HEK293 (cell line): ENCODE results near the gene SMR3B.

Experiments used
- CTCF ChIA-PET: fragments of 350-600 bp; formaldehyde crosslinking; extraction: SDS; loops from one replicate; lab custom pipeline; 2021; ENCODE audit warnings: antibody characterized with exemption; lab: Yijun Ruan, JAX
- POLR2A ChIA-PET: fragments of 300-600 bp; formaldehyde crosslinking; extraction: SDS; loops from one replicate; lab custom pipeline; 2020; ENCODE audit warnings: antibody characterized with exemption, inconsistent platforms; lab: Yijun Ruan, JAX
- H3K27ac ChIP-seq: fragments of 200-500 bp; sonication (Bioruptor generic); 2 replicates; pipeline ENCODE4 v1.5.1; 2014; ENCODE audit warnings: low read depth, low read length, control low read depth, inconsistent platforms; ENCODE audit errors: extremely low read depth
- H3K36me3 ChIP-seq, 2 experiments: fragments of 200-500 bp in 1 of 2; sonication (Bioruptor generic) in 1 of 2; 1 replicate in 1 of 2; 2 replicates in 1 of 2; pipeline ENCODE4 v1.5.1; 2014 to 2017; ENCODE audit warnings: inconsistent platforms in 2 of 2, low read length in 2 of 2; ENCODE audit not compliant: control insufficient read depth in 2 of 2, insufficient read depth in 1 of 2
- H3K4me1 ChIP-seq: fragments of 200-500 bp; sonication (Bioruptor generic); 2 replicates; pipeline ENCODE4 v1.5.1; 2014; ENCODE audit warnings: mild to moderate bottlenecking, low read length, inconsistent platforms; ENCODE audit not compliant: control insufficient read depth, insufficient read depth
- H3K4me3 ChIP-seq: 2 replicates; pipeline ENCODE4 v1.5.1; 2011; ENCODE audit warnings: low read depth, mild to moderate bottlenecking, control low read depth, low read length, moderate library complexity
- H3K9me3 ChIP-seq: fragments of 200-500 bp; sonication (Bioruptor generic); 2 replicates; pipeline ENCODE4 v1.5.1; 2014; ENCODE audit warnings: low read depth, low read length, inconsistent platforms; ENCODE audit not compliant: control insufficient read depth, insufficient read depth
- GFI1B ChIP-seq: fragments of 450-650 bp; formaldehyde crosslinking; IDR thresholded peaks from 2 replicates; pipeline ENCODE4 v1.5.1; 2016; ENCODE audit warnings: missing biosample characterization, missing genetic modification characterization
- KLF1 ChIP-seq: fragments of 450-650 bp; formaldehyde crosslinking; IDR thresholded peaks from 2 replicates; pipeline ENCODE4 v1.5.1; 2016; ENCODE audit warnings: missing biosample characterization, missing genetic modification characterization
- KLF7 ChIP-seq: fragments of 450-650 bp; formaldehyde crosslinking; IDR thresholded peaks from 2 replicates; pipeline ENCODE4 v1.5.1; 2016; ENCODE audit warnings: missing biosample characterization, missing genetic modification characterization, borderline replicate concordance
- KLF9 ChIP-seq: fragments of 450-650 bp; formaldehyde crosslinking; IDR thresholded peaks from 2 replicates; pipeline ENCODE4 v1.5.1; 2016; ENCODE audit warnings: missing biosample characterization, missing genetic modification characterization, low read depth
- RBAK ChIP-seq: fragments of 450-650 bp; formaldehyde crosslinking; IDR thresholded peaks from 2 replicates; pipeline ENCODE4 v1.5.1; 2016; ENCODE audit warnings: missing biosample characterization, missing genetic modification characterization
- SP7 ChIP-seq: fragments of 450-650 bp; formaldehyde crosslinking; IDR thresholded peaks from 2 replicates; pipeline ENCODE4 v1.5.1; 2016; ENCODE audit warnings: missing biosample characterization, missing genetic modification characterization
- ZNF23 ChIP-seq: fragments of 450-650 bp; formaldehyde crosslinking; IDR thresholded peaks from 2 replicates; pipeline ENCODE4 v1.5.1; 2016; ENCODE audit warnings: missing biosample characterization, missing genetic modification characterization, borderline replicate concordance
- ZNF266 ChIP-seq: fragments of 450-650 bp; formaldehyde crosslinking; IDR thresholded peaks from 2 replicates; pipeline ENCODE4 v1.5.1; 2016; ENCODE audit warnings: missing biosample characterization, missing genetic modification characterization, low read depth
- ZNF302 ChIP-seq: fragments of 450-650 bp; formaldehyde crosslinking; IDR thresholded peaks from 2 replicates; pipeline ENCODE4 v1.5.1; 2016; ENCODE audit warnings: missing biosample characterization, missing genetic modification characterization, low read depth
- ZNF335 ChIP-seq: fragments of 450-650 bp; formaldehyde crosslinking; conservative IDR thresholded peaks from 2 replicates; pipeline ENCODE4 v1.5.1; 2016; ENCODE audit warnings: missing biosample characterization, missing genetic modification characterization
- ZNF473 ChIP-seq: fragments of 450-650 bp; formaldehyde crosslinking; IDR thresholded peaks from 2 replicates; pipeline ENCODE4 v1.5.1; 2017; ENCODE audit warnings: missing biosample characterization, missing genetic modification characterization
- ZNF48 ChIP-seq: fragments of 450-650 bp; formaldehyde crosslinking; IDR thresholded peaks from 2 replicates; pipeline ENCODE4 v1.5.1; 2016; ENCODE audit warnings: missing biosample characterization, missing genetic modification characterization
- ZNF585B ChIP-seq: fragments of 450-650 bp; formaldehyde crosslinking; IDR thresholded peaks from 2 replicates; pipeline ENCODE4 v1.5.1; 2016; ENCODE audit warnings: missing biosample characterization, missing genetic modification characterization
- ZNF658 ChIP-seq: fragments of 450-650 bp; formaldehyde crosslinking; IDR thresholded peaks from 2 replicates; pipeline ENCODE4; 2016; ENCODE audit warnings: missing biosample characterization, missing genetic modification characterization
- ZNF707 ChIP-seq: fragments of 450-650 bp; formaldehyde crosslinking; IDR thresholded peaks from 2 replicates; pipeline ENCODE4 v1.5.1; 2016; ENCODE audit warnings: missing biosample characterization, missing genetic modification characterization
- ZNF768 ChIP-seq: fragments of 450-650 bp; formaldehyde crosslinking; IDR thresholded peaks from 2 replicates; pipeline ENCODE4 v1.5.1; 2018; ENCODE audit warnings: missing biosample characterization, mild to moderate bottlenecking, missing genetic modification characterization
- TF ChIP-seq, protein P1 (sequence below): fragments of 450-650 bp; formaldehyde crosslinking; IDR thresholded peaks from 2 replicates; pipeline ENCODE4 v1.5.1; 2016; ENCODE audit warnings: missing biosample characterization, missing genetic modification characterization, low read depth
- TF ChIP-seq, protein P2 (sequence below): fragments of 450-650 bp; formaldehyde crosslinking; IDR thresholded peaks from 2 replicates; pipeline ENCODE4 v1.5.1; 2016; ENCODE audit warnings: missing biosample characterization, missing genetic modification characterization
- TF ChIP-seq, protein P3 (sequence below): fragments of 450-650 bp; formaldehyde crosslinking; IDR thresholded peaks from 2 replicates; pipeline ENCODE4 v1.5.1; 2017; ENCODE audit warnings: missing biosample characterization, missing genetic modification characterization
- TF ChIP-seq, protein P4 (sequence below): fragments of 450-650 bp; formaldehyde crosslinking; IDR thresholded peaks from 2 replicates; pipeline ENCODE4 v1.5.1; 2016; ENCODE audit warnings: missing biosample characterization, missing genetic modification characterization
- TF ChIP-seq, protein P5 (sequence below): fragments of 450-650 bp; IDR thresholded peaks from 2 replicates; pipeline ENCODE4 v1.5.1; 2018; ENCODE audit warnings: missing biosample characterization, missing genetic modification characterization

The SMR3B gene

DNA sequence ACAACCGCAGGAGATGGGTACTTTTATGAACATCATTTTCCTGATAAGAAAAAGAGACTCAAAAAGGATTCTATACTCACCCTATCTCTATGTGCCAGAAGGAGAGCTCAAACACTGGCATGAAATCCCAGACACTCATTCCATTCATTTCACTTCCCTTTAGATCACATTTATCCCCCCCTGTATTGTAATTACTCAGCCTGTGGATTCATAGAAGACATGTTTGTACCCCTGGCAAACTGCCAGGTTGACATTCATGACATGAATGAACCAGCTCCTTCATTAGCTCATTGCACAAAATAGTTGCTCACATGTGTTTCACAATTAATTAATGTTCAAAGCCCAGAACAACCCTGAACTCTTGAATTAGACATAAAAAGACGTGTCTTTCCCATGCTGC lies 17.5 kb upstream of the SMR3B start:
- CTCF ChIA-PET, result interaction anchor here (1.2 kb wide), 1 partner anchor 1047 kb away, joined by 5 read pairs; no protein-coding TSS in a partner anchor
- POLR2A ChIA-PET, result no interaction called here
- Histone ChIP-seq H3K4me1 (no peaks in the 10 kb centered on the region), H3K36me3 (no peaks in the 10 kb centered on the region), H3K27ac (no peak overlapping the region), H3K4me3 (no peak overlapping the region), H3K9me3 (no peaks in the 10 kb centered on the region)
- TF ChIP-seq ZNF658, result no peak

DNA sequence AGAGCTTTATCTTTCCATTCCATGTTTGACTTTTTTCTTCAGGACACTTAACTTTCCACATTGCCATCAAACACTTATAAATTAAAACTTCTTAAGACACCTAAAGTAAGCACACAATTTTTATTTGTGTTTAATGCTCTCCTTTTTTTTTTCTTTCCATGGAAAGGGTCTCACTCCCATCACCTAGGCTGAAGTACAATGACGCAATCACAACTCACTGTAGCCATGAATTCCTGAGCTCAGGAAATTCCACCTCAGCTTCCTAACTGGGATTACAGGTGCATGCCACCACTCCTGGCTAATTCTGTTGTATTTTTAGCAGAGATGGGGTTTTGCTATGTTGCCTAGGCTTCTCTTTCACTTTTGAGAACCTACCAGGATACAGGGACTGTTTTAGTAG lies 15.1 kb upstream of the SMR3B start:
- no peaks in the 10 kb centered on the region for H3K36me3 ChIP-seq
- H3K27ac ChIP-seq, result no peak overlapping the region
- H3K9me3 ChIP-seq, result no peaks in the 10 kb centered on the region
- ChIA-PET POLR2A (no interaction called here), CTCF (interaction anchor here (0.6 to 0.7 kb wide), 2 partner anchors 81 to 144 kb away, joined by 3 read pairs; no protein-coding TSS in a partner anchor)
- TF ChIP-seq ZNF266 (tag by site-specific recombination) (no peak), KLF1 (tag by site-specific recombination) (no peak), ZNF585B (tag by site-specific recombination) (no peak), ZNF768 (tag by site-specific recombination) (no peak)
- H3K4me3 ChIP-seq, result no peak overlapping the region
- no peaks in the 10 kb centered on the region for H3K4me1 ChIP-seq

DNA sequence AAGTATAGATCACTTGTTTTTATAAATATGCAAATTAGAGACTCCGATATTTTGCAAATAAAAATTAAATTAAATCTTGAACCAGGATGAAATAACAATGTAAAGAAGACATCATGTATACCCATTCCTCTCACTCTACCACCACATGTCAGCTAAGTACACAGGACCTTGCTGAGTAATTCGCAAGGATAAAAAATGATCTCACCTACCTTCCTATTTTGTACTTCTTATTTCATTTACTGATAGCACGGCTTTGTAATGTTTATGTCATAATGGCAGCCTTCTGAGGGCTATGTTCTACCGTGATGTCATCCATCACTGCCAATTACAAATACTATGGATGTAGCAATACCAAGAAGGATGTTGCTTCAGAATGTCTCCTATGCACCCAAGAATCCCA lies 10.9 kb upstream of the SMR3B start:
- POLR2A ChIA-PET, result no interaction called here
- CTCF ChIA-PET, result no interaction called here
- Histone ChIP-seq H3K36me3 (no peaks in the 10 kb centered on the region), H3K9me3 (no peaks in the 10 kb centered on the region), H3K27ac (no peak overlapping the region), H3K4me3 (no peak overlapping the region), H3K4me1 (no peaks in the 10 kb centered on the region)
- TF ChIP-seq ZNF48, result no peak
- TF ChIP-seq, protein P1, sequence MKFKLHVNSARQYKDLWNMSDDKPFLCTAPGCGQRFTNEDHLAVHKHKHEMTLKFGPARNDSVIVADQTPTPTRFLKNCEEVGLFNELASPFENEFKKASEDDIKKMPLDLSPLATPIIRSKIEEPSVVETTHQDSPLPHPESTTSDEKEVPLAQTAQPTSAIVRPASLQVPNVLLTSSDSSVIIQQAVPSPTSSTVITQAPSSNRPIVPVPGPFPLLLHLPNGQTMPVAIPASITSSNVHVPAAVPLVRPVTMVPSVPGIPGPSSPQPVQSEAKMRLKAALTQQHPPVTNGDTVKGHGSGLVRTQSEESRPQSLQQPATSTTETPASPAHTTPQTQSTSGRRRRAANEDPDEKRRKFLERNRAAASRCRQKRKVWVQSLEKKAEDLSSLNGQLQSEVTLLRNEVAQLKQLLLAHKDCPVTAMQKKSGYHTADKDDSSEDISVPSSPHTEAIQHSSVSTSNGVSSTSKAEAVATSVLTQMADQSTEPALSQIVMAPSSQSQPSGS, result peak; percentile 36; the same call in 1 of the 2 replicates
- TF ChIP-seq KLF7 (tag by site-specific recombination), result no peak
- TF ChIP-seq, protein P2, sequence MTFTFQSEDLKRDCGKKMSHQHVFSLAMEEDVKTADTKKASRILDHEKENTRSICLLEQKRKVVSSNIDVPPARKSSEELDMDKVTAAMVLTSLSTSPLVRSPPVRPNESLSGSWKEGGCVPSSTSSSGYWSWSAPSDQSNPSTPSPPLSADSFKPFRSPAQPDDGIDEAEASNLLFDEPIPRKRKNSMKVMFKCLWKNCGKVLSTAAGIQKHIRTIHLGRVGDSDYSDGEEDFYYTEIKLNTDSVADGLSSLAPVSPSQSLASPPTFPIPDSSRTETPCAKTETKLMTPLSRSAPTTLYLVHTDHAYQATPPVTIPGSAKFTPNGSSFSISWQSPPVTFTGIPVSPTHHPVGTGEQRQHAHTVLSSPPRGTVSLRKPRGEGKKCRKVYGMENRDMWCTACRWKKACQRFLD (tag by site-specific recombination), result no peak
- TF ChIP-seq ZNF23 (tag by site-specific recombination), result no peak
- TF ChIP-seq RBAK, result no peak

DNA sequence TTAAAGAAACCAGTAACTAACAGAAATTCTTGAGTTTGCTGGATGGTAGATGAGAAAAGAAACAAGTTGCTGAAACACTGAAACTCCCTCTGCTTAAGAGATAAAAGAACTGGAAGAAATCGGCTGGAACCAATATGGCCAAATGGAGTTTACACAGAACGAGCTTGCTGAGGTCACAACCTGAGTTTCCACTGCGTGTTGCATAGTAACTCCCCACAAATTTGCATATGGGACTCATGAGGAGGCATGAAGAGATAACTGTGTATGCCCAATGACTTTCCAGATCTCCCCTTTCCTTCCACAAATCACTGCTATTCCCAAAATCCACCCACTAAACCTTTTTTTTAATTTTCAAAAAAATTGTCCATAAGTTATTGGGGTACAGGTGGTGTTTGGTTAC lies 10.2 kb upstream of the SMR3B start:
- ChIA-PET CTCF (no interaction called here), POLR2A (no interaction called here)
- H3K36me3 ChIP-seq, result no peaks in the 10 kb centered on the region
- H3K4me3 ChIP-seq, result no peak overlapping the region
- H3K27ac ChIP-seq, result no peak overlapping the region
- H3K9me3 ChIP-seq, result no peaks in the 10 kb centered on the region
- H3K4me1 ChIP-seq, result no peaks in the 10 kb centered on the region
- TF ChIP-seq, protein P3, sequence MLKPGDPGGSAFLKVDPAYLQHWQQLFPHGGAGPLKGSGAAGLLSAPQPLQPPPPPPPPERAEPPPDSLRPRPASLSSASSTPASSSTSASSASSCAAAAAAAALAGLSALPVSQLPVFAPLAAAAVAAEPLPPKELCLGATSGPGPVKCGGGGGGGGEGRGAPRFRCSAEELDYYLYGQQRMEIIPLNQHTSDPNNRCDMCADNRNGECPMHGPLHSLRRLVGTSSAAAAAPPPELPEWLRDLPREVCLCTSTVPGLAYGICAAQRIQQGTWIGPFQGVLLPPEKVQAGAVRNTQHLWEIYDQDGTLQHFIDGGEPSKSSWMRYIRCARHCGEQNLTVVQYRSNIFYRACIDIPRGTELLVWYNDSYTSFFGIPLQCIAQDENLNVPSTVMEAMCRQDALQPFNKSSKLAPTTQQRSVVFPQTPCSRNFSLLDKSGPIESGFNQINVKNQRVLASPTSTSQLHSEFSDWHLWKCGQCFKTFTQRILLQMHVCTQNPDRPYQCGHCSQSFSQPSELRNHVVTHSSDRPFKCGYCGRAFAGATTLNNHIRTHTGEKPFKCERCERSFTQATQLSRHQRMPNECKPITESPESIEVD (tag by site-specific recombination), result no peak
- no peak for TF ChIP-seq ZNF335 (tag by site-specific recombination)
- no peak for TF ChIP-seq ZNF473 (tag by site-specific recombination)
- TF ChIP-seq ZNF707 (tag by site-specific recombination), result no peak
- TF ChIP-seq GFI1B (tag by site-specific recombination), result no peak
- TF ChIP-seq, protein P4, sequence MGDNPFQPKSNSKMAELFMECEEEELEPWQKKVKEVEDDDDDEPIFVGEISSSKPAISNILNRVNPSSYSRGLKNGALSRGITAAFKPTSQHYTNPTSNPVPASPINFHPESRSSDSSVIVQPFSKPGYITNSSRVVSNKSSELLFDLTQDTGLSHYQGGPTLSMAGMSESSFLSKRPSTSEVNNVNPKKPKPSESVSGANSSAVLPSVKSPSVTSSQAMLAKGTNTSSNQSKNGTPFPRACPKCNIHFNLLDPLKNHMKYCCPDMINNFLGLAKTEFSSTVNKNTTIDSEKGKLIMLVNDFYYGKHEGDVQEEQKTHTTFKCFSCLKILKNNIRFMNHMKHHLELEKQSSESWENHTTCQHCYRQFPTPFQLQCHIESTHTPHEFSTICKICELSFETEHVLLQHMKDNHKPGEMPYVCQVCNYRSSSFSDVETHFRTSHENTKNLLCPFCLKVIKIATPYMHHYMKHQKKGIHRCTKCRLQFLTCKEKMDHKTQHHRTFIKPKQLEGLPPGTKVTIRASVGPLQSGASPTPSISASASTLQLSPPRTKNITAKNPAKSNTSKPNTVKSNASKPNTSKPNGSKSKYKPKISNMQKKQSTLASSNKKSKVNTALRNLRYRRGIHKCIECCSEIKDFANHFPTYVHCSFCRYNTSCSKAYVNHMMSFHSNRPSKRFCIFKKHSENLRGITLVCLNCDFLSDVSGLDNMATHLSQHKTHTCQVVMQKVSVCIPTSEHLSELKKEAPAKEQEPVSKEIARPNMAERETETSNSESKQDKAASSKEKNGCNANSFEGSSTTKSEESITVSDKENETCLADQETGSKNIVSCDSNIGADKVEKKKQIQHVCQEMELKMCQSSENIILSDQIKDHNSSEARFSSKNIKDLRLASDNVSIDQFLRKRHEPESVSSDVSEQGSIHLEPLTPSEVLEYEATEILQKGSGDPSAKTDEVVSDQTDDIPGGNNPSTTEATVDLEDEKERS, result no peak
- TF ChIP-seq, protein P5, sequence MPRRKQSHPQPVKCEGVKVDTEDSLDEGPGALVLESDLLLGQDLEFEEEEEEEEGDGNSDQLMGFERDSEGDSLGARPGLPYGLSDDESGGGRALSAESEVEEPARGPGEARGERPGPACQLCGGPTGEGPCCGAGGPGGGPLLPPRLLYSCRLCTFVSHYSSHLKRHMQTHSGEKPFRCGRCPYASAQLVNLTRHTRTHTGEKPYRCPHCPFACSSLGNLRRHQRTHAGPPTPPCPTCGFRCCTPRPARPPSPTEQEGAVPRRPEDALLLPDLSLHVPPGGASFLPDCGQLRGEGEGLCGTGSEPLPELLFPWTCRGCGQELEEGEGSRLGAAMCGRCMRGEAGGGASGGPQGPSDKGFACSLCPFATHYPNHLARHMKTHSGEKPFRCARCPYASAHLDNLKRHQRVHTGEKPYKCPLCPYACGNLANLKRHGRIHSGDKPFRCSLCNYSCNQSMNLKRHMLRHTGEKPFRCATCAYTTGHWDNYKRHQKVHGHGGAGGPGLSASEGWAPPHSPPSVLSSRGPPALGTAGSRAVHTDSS (tag by site-specific recombination), result no peak
- no peak for TF ChIP-seq SP7
- no peak for TF ChIP-seq ZNF302 (tag by site-specific recombination)
- no peak for TF ChIP-seq KLF9 (tag by site-specific recombination)
